ENCODE results near the gene HLA-DMA. TPM values are rescaled to one million over a fixed set of nuclear protein-coding genes. Genes with fewer than 3 reads are reported as not detected.

The HLA-DMA gene
- total RNA-seq, 1 experiment from 2014 or later: 2.8 TPM

GRCh38 chr6:32963866-32964265 lies 11.0 kb upstream of the HLA-DMA start:
- ATAC-seq (no peak), DNase-seq (ENCODE audit: low read depth, low spot score) (no peak)
- no peaks in the 10 kb centered on the region for H3K27me3 ChIP-seq (ENCODE audit: control insufficient read depth, insufficient read depth, low read length)
- ChIA-PET CTCF (interaction anchor here (0.6 to 0.7 kb wide), 2 partner anchors 8 to 96 kb away, joined by 3 read pairs; no protein-coding TSS in a partner anchor), POLR2A (interaction anchor here (2.0 kb wide), 1 partner anchor 8 kb away, joined by 6 read pairs; no protein-coding TSS in a partner anchor)
- no peak for TF ChIP-seq POLR2AphosphoS5 (IDR thresholded peaks at IDR 0.05; ENCODE audit: low read depth, low read length)
- no peak for TF ChIP-seq CTCF (IDR thresholded peaks at IDR 0.05)
- no peak for TF ChIP-seq REST (IDR thresholded peaks at IDR 0.05; ENCODE audit: insufficient read depth in 1 of 2, low read depth in 2 of 2, low read length in 1 of 2)
- no peak for TF ChIP-seq TCF7L2 (IDR thresholded peaks at IDR 0.05; ENCODE audit: low read depth, low read length)
- no peak for TF ChIP-seq SIN3A (IDR thresholded peaks at IDR 0.05; ENCODE audit: borderline replicate concordance, insufficient read depth, low read depth, low read length)
- no peaks in the 10 kb centered on the region for H3K9me3 ChIP-seq (ENCODE audit: control insufficient read depth, insufficient read depth, low read depth, low read length)
- no peak overlapping the region for H3K4me3 ChIP-seq (ENCODE audit: low read depth in 2 of 2, low read length in 2 of 2)
- H3K4me1 ChIP-seq (ENCODE audit: control insufficient read depth, insufficient read depth, low read length): peaks cover 26% of the 10 kb centered on the region
- no TSS peak for BruUV-seq (replicated peaks)
- in situ Hi-C loops (cut with HindIII; ENCODE audit: low pct_unique_long_range_greater_than_20kb, low sequenced_read_pairs) (no loop called here), intact Hi-C loops (cut with micrococcal nuclease; ENCODE audit: unreplicated experiment) (no loop called here)
- no peaks in the 10 kb centered on the region for H3K36me3 ChIP-seq (ENCODE audit: control insufficient read depth, insufficient read depth, low read length)
- no peak overlapping the region for H3K27ac ChIP-seq (ENCODE audit: low read length)

DNA sequence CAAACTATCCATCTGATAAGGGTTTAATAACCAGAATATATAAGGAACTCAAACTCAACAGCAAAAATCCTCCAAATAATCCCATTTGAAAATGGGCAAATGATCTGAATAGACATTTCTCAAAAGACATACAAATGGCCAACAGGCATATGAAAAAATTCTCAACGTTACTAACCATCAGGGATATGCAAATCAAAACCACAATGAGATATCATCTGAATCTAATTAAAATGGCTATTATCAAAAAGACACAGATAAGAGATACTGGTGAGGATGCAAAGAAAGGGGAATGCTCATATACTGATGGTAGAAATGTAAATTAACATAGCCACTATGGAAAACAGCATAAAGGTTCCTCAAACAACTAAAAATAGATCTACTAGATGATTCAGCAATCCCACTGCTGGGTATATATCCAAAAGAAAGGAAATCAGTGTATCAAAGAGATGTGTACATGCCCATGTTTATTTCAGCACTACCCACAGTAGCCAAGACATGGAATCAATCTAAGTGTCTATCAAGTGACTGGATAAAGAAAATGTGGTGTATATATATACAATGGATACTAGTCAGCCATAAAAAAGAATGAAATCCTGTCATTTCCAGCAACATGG lies 9.4 kb upstream of the HLA-DMA start:
- H3K36me3 ChIP-seq (ENCODE audit: control insufficient read depth, insufficient read depth, low read length): no peaks in the 10 kb centered on the region
- ChIA-PET POLR2A (interaction anchor here (0.6 to 2.0 kb wide), 2 partner anchors 9 to 249 kb away, joined by 6 to 20 read pairs; no protein-coding TSS in a partner anchor), CTCF (no interaction called here)
- intact Hi-C loops (cut with micrococcal nuclease; ENCODE audit: unreplicated experiment) (no loop called here), in situ Hi-C loops (cut with HindIII; ENCODE audit: low pct_unique_long_range_greater_than_20kb, low sequenced_read_pairs) (no loop called here)
- no peaks in the 10 kb centered on the region for H3K27me3 ChIP-seq (ENCODE audit: control insufficient read depth, insufficient read depth, low read length)
- no peak overlapping the region for H3K27ac ChIP-seq (ENCODE audit: low read length)
- ATAC-seq: no peak
- no TSS peak for BruUV-seq (replicated peaks)
- TF ChIP-seq TCF7L2 (IDR thresholded peaks at IDR 0.05; ENCODE audit: low read depth, low read length) (no peak), CTCF (IDR thresholded peaks at IDR 0.05) (no peak), REST (IDR thresholded peaks at IDR 0.05; ENCODE audit: insufficient read depth in 1 of 2, low read depth in 2 of 2, low read length in 1 of 2) (no peak), POLR2AphosphoS5 (IDR thresholded peaks at IDR 0.05; ENCODE audit: low read depth, low read length) (no peak), SIN3A (IDR thresholded peaks at IDR 0.05; ENCODE audit: borderline replicate concordance, insufficient read depth, low read depth, low read length) (no peak)
- no peak for DNase-seq (ENCODE audit: low read depth, low spot score)
- peaks cover 23% of the 10 kb centered on the region for H3K4me1 ChIP-seq (ENCODE audit: control insufficient read depth, insufficient read depth, low read length)
- H3K4me3 ChIP-seq (ENCODE audit: low read depth in 2 of 2, low read length in 2 of 2): no peak overlapping the region
- H3K9me3 ChIP-seq (ENCODE audit: control insufficient read depth, insufficient read depth, low read depth, low read length): no peaks in the 10 kb centered on the region
